WTC11 (cell line): Measurements from ENCODE around the gene GRID2. TPM values are rescaled to one million over a fixed set of nuclear protein-coding genes. Genes with fewer than 3 reads are reported as not detected.

ENCODE experiments used
- ATAC-seq: fragments of 200-7000 bp; cut with Tn5 transposase; 2 replicates; pipeline ENCODE4 v1.10.0; 2021; ENCODE audit warnings: mild to moderate bottlenecking, moderate library complexity
- CTCF ChIA-PET: fragments of 300-600 bp; sonication (Branson Sonifier 250); formaldehyde crosslinking; loops from one replicate; lab custom pipeline; 2021; ENCODE audit warnings: antibody characterized with exemption; lab: Charles Lee
- POLR2A ChIA-PET: fragments of 350-600 bp; sonication (Branson Sonifier 250); formaldehyde crosslinking; loops from one replicate; lab custom pipeline; 2021; ENCODE audit warnings: antibody characterized with exemption; lab: Charles Lee
- DNase-seq: peaks from one replicate; pipeline ENCODE4 v3.0.0; 2021; ENCODE audit warnings: low spot score
- H3K27ac Mint-ChIP-seq: 2 replicates; pipeline ENCODE4 v1.8.0; 2021; ENCODE audit warnings: mixed read lengths
- H3K27me3 Mint-ChIP-seq: 2 replicates; pipeline ENCODE4 v1.8.0; 2021; ENCODE audit warnings: low read depth, mild to moderate bottlenecking, moderate library complexity, mixed read lengths
- H3K36me3 Mint-ChIP-seq: 2 replicates; pipeline ENCODE4 v1.8.0; 2021; ENCODE audit warnings: mixed read lengths
- H3K4me1 Mint-ChIP-seq: 2 replicates; pipeline ENCODE4 v1.8.0; 2022; ENCODE audit warnings: mixed read lengths
- H3K4me3 Mint-ChIP-seq: 2 replicates; pipeline ENCODE4 v1.8.0; 2021; ENCODE audit warnings: mild to moderate bottlenecking, moderate library complexity, mixed read lengths
- H3K9me3 Mint-ChIP-seq: 2 replicates; pipeline ENCODE4 v1.8.0; 2021; ENCODE audit warnings: mixed read lengths
- CREM ChIP-seq: sonication (generic); formaldehyde crosslinking; IDR thresholded peaks from 2 replicates; pipeline ENCODE4 v1.8.1; 2022; ENCODE audit warnings: mild to moderate bottlenecking, missing genetic modification reagents, moderate library complexity
- CTCF ChIP-seq: fragments of 200-600 bp; IDR thresholded peaks from 2 replicates; pipeline ENCODE4 v1.8.0; 2022; ENCODE audit warnings: antibody characterized with exemption
- MAX ChIP-seq: sonication (generic); formaldehyde crosslinking; IDR thresholded peaks from 2 replicates; pipeline ENCODE4 v1.8.0; 2022; ENCODE audit warnings: mild to moderate bottlenecking, missing genetic modification reagents
- MLX ChIP-seq: sonication (generic); formaldehyde crosslinking; IDR thresholded peaks from 2 replicates; pipeline ENCODE4 v1.8.1; 2023; ENCODE audit warnings: mild to moderate bottlenecking, missing genetic modification reagents, moderate library complexity
- SMAD4 ChIP-seq: sonication (generic); formaldehyde crosslinking; IDR thresholded peaks from 2 replicates; pipeline ENCODE4 v1.8.0; 2022; ENCODE audit warnings: mild to moderate bottlenecking, missing genetic modification reagents
- SOX15 ChIP-seq: fragments of 250-450 bp; sonication (Bioruptor Pico); IDR thresholded peaks from 2 replicates; pipeline ENCODE4 v1.9.0; 2021; ENCODE audit warnings: mild to moderate bottlenecking
- SP1 ChIP-seq: sonication (generic); formaldehyde crosslinking; conservative IDR thresholded peaks from 2 replicates; pipeline ENCODE4 v1.8.1; 2022; ENCODE audit warnings: missing genetic modification reagents
- STAT6 ChIP-seq: sonication (generic); formaldehyde crosslinking; conservative IDR thresholded peaks from 2 replicates; pipeline ENCODE4 v1.8.1; 2023; ENCODE audit warnings: mild to moderate bottlenecking, low read depth, missing genetic modification reagents, moderate library complexity
- TP53 ChIP-seq: sonication (generic); formaldehyde crosslinking; IDR thresholded peaks from 2 replicates; pipeline ENCODE4 v1.8.1; 2023; ENCODE audit warnings: mild to moderate bottlenecking, missing genetic modification reagents
- ZMAT4 ChIP-seq: fragments of 250-450 bp; sonication (Bioruptor Pico); IDR thresholded peaks from 2 replicates; pipeline ENCODE4 v1.9.0; 2021; ENCODE audit warnings: mild to moderate bottlenecking
- ZNF396 ChIP-seq: fragments of 250-450 bp; sonication (Bioruptor Pico); IDR thresholded peaks from 2 replicates; pipeline ENCODE4 v1.8.0; 2021; ENCODE audit warnings: mild to moderate bottlenecking, moderate library complexity, borderline replicate concordance
- ZNF425 ChIP-seq: fragments of 250-450 bp; sonication (Bioruptor Pico); conservative IDR thresholded peaks from 2 replicates; pipeline ENCODE4 v1.9.0; 2021; ENCODE audit warnings: mild to moderate bottlenecking
- ZNF532 ChIP-seq: fragments of 250-450 bp; sonication (Bioruptor Pico); IDR thresholded peaks from 2 replicates; pipeline ENCODE4 v1.9.0; 2021; ENCODE audit warnings: mild to moderate bottlenecking, borderline replicate concordance
- total RNA-seq: library from RNA; stranded (reverse); gene quantifications from 3 replicates; pipeline ENCODE4 v1.2.3, GENCODE V29; 2021

GRID2 gene
- total RNA-seq, 1 experiment from 2014 or later: 26.8 TPM

- no peak overlapping the region for H3K4me3 Mint-ChIP-seq
- CTCF ChIA-PET: interaction anchor here (0.7 to 2.4 kb wide), 3 partner anchors 13 to 265 kb away, joined by 4 to 17 read pairs (median 5); no protein-coding TSS in a partner anchor
- no peak overlapping the region for H3K27ac Mint-ChIP-seq
- no peaks in the 10 kb centered on the region; the same call in 1 of the 2 replicates for H3K27me3 Mint-ChIP-seq
- ATAC-seq (peak; percentile 72), DNase-seq (no peak)
- no peaks in the 10 kb centered on the region for H3K36me3 Mint-ChIP-seq
- no peaks in the 10 kb centered on the region for H3K9me3 Mint-ChIP-seq
- POLR2A ChIA-PET: no interaction called here
- TF ChIP-seq CTCF (peak; percentile 65; the same call in 1 of the 2 replicates), CREM (CRISPR knock-in tag) (no peak)
- peaks cover 22% of the 10 kb centered on the region for H3K4me1 Mint-ChIP-seq
These were observed 1461.0 kb downstream of the GRID2 start for GRCh38 chr4:93764639-93765246.

- Mint-ChIP-seq H3K27me3 (no peaks in the 10 kb centered on the region; the same call in 1 of the 2 replicates), H3K36me3 (no peaks in the 10 kb centered on the region), H3K9me3 (no peaks in the 10 kb centered on the region), H3K4me3 (no peak overlapping the region), H3K4me1 (peaks cover 21% of the 10 kb centered on the region), H3K27ac (no peak overlapping the region)
- TF ChIP-seq ZNF396 (CRISPR knock-in tag) (no peak), ZMAT4 (no peak), TP53 (no peak), SOX15 (CRISPR knock-in tag) (no peak), STAT6 (CRISPR knock-in tag) (no peak), CTCF (no peak), SMAD4 (CRISPR knock-in tag) (no peak), ZNF425 (CRISPR knock-in tag) (no peak), SP1 (CRISPR knock-in tag) (no peak)
- CTCF ChIA-PET: no interaction called here
- POLR2A ChIA-PET: no interaction called here
- DNase-seq (no peak), ATAC-seq (no peak)
These were observed 1464.2 kb downstream of the GRID2 start for GRCh38 chr4:93767917-93768316.

GRCh38 chr4:93770201-93770600 lies 1466.4 kb downstream of the GRID2 start:
- ChIA-PET POLR2A (no interaction called here), CTCF (interaction anchor here (0.7 kb wide), 1 partner anchor 61 kb away, joined by 3 read pairs; no protein-coding TSS in a partner anchor)
- peaks cover 7% of the 10 kb centered on the region; the same call in 1 of the 2 replicates for H3K4me1 Mint-ChIP-seq
- no peaks in the 10 kb centered on the region; the same call in 1 of the 2 replicates for H3K27me3 Mint-ChIP-seq
- no peak for ATAC-seq
- no peak overlapping the region for H3K4me3 Mint-ChIP-seq
- DNase-seq: no peak
- H3K27ac Mint-ChIP-seq: no peak overlapping the region
- H3K36me3 Mint-ChIP-seq: no peaks in the 10 kb centered on the region
- no peaks in the 10 kb centered on the region for H3K9me3 Mint-ChIP-seq
- TF ChIP-seq TP53 (no peak), MAX (CRISPR knock-in tag) (no peak), MLX (no peak), ZNF532 (CRISPR knock-in tag) (no peak)
